Amniotic epithelial cell (primary cell): ENCODE data around the gene GID8.

Source experiments
- DNase-seq: peaks from one replicate; pipeline ENCODE4 v3.0.0-alpha.2; 2010; ENCODE audit warnings: low read depth

Gene GID8

DNA sequence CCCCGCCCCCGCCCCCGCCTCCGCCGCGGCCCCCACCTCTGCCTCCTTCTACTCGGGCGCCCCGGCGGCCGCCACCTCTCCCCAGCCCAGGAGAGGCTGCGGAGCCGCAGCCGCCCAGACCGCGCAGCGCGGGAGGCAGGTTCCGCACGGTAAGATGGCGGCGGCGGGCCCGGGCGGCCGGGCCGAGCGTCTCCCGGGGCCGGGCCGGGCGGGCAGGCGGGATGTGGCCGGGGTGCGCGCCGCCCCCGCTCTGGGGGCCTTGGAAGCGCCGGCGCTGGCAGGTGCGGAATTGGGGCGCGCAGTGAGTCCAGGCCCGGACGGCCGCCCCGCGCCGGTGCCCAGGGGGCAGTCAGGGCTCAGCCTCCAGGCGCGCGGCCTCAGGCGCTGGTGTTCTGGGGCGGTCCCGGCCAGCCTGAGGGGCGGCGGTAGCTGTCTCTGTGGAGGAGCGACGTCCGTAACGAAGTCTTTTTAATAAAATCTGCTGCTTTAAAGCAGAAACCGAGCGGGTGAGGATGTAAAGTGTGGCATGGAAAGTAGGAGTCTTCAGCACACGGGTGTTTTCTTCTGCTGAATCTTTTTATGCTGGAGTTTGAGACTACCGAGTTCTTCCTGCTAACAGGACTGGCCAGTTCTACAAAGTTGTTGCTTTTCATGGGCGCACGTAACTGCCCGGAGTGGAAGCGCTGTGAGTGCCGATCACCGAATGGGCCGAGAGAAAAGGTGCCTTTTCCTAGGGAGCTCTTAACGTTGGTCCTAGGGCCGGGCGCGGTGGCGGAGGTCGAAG, at the start of gene GID8:
Gene GID8 (plus strand): TSS at position 43 of the 784 bp plus-strand sequence. CDS start 3,356 bp downstream, outside the sequence.
- peak; percentile 41 for DNase-seq

DNA sequence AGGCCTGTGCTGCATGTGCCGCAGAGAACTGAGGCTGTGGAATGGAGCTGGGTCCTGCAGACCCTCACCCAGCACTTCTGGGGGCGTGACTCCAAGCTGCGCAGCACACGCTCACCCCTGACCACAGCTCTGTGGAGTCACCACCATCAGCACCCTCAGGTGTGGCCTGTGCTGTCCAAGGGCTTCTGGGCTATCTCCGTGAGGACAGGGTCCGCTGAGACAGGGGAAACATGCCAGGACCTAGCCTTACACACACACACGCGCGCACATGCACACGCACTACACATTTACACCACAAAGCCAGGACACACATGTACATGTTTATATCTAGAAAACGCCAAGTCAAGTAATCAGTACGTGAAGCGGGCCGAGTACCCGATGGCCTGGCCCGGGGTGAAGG, 49.5 kb upstream of the GID8 start:
- no peak for DNase-seq

DNA sequence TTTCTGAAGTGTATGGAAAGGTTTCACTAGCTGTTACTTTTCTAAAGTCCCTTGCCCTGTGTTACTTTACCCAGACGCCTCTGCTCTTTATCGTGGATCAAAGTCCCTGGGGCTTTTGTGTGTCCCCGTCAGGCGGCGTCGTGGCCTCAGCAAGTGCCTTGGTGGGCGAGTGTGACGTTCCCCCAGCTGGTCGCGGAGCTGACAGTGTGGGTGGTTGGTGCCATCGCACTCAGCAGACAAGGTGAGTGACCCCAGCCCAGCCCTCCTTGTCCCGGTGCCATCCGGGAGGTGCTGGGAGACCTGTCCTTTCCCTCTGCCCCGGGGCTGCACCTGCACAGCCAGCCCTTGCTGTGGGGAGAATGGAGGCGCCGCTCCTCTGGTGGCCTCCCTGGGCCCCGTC, 49.0 kb upstream of the GID8 start:
- DNase-seq, result no peak

DNA sequence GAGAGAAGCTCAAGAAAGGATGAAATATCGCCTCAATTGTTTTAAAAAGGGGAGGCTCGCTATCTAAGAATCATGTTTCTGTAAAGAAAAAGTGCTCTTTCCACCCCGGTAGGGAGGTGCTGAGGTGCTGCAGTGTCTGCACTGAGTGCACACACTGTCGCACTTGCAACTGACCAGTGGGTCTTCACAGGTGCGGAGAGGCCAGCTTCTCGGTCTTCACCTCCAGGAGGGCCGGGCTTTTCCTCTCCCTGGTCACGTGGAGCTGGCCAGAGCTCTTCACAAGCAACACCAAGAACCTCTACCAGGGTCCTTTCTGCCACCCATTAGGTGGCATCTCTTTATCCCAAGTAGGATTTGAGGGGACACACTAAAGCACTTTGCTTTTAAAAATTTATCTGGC, 48.5 kb upstream of the GID8 start:
- no peak for DNase-seq

DNA sequence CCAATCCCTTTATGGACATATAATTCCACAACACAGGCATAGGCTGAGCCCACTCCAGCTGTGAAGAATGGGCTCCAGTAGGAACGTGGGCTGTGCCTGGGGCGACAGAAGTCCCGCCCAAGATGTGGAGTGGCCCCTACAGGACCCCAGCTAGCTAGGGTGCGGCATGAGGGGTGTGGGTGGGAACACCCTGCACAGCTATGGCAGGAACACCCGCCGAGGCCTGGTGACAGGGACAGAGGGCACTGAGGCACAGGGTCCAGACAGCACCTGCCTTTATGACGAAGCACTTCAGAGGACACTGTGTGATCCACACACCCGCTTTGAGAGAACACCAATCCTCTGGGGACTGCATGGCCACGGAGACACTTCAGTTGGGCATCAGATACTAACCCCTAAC, 48.1 kb upstream of the GID8 start:
- DNase-seq, result no peak

DNA sequence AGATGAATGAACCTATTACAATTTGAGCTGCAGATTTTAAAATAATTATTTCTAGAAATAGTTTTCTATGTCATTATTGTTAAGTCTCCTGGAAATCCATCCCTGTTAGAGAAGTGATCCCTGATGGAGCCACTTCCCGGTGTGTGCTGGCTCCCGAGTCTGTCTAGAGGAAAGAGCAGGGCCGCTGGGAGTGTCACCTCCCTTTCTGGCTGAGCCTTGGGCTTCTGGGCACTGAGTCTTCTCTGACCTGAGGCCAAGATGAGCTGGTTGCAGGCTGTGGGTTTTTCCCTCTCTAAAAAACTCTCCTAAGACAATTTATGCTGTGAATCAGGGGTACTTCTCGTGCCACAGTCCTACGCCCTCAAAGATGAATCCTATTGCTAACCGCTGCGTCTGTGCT, 47.5 kb upstream of the GID8 start:
- DNase-seq, result no peak

DNA sequence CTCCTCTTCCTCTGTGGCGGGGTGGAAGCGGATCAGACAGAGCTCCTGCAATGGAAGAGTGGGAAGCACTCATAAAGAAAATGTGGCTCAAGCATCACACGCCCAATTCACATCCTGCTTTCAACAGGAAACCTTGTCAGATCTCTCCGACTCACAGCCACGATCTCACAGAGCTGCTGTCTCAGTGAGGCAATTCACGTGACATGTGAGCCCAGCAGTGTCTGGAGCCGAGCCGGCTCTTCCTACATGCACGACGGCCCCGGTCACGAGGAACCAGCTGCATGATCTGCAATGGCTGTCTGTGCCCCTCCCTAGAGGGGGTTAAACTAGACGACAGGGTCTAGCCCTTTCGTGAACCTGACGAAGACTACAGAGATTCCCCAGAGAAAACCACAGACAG, 46.8 kb upstream of the GID8 start:
- DNase-seq, result no peak

DNA sequence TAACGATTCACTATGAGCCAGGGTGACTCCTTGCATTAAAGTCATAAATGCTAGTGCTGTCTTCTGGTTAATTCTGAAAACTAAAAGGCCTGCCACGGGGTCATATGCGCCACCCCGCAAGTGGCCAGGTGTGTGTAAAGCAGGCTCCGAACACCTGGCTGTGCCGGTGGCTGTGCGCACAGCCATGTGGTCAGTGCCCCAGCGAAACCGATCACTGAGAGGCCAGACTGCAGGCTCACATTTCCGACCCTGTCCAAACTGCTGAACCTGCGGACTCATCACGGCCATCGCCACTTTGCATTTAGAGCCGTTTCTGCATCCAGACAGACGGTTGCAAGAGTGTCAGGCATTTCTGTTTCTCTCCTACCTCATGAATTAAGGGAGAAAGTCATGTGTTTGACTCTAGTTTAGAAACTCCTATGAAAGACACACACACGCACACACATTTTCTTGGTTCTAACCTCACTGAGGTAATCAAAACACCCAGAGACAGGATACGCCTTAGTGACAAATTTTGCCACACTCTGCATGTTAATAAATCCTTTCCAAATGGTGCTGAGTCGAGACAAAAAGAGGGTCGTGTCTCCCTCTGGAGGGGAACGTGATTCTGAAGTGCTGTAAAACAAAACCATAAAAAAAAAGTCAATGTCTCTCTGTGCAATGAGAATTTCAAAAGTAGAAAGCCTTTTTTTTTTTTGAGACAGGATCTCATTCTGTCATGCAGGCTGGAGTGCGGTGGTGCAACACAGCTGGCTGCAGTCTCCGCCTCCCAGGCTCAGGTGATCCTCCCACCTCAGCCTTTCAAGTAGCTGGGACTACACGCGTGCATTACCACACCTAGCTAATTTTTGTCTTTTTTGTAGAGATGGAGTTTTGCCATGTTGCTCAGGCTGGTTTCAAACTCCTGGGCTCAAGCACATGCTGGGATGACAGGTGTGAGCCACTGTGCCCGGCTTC, 45.3 kb upstream of the GID8 start:
- no peak for DNase-seq

DNA sequence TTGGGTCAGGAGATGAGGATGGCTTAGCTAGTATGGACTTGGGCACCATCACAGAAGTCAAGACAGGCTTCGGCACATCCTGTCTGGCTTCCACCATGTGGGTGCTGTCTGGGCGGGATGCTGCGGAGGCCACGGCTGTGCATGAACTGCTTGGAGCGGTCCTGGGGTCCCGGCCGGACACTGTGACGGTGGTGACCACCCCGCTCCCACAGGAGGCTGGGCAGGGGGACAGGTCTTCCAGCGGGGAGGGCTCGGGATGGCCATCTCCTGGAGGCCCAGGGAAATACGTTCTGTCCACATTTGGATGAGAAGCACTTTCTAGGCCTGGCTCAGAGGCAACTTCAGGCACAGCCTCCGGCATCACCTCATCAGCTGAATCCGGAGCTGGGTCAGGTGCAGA, 44.2 kb upstream of the GID8 start:
- DNase-seq, result no peak

DNA sequence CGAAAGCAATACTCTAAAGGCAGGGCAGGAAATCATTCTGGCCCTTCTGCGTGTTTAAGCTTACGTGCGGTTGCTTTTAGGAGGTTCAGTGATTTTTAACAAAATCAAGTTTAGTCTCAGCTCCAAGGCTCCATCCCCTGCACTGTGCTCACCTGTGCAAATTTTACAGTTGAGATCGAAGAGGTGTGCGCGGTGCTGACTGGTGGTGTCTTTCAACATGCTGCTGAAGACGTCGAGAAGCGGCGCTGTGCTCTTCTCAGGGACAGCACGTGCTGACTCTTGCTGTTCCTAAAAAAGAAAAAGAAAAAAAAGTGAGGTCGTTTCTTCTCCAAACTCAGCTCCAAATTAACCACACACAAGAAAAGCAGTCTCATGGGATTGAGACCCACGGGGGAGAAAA, 43.7 kb upstream of the GID8 start:
- no peak for DNase-seq

DNA sequence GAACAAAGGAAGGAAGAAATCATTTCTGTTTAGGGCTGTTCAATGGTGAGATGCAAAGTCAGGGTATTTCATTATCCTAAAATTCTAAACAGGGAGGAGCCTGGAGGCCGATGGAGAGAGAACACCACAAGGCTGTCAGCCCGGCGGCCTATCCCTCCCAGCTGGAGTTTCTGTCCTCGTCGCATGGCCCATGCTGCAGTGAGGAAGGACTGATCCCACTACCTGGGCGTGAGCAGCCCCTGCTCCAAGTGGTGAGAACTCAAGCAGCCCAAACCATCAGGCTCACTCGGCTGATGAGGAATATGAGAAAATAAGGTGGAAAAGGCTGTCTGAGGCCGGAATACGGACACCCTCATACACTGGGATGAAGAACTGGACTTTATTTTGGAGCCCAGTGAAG, 42.4 kb upstream of the GID8 start:
- DNase-seq, result no peak

DNA sequence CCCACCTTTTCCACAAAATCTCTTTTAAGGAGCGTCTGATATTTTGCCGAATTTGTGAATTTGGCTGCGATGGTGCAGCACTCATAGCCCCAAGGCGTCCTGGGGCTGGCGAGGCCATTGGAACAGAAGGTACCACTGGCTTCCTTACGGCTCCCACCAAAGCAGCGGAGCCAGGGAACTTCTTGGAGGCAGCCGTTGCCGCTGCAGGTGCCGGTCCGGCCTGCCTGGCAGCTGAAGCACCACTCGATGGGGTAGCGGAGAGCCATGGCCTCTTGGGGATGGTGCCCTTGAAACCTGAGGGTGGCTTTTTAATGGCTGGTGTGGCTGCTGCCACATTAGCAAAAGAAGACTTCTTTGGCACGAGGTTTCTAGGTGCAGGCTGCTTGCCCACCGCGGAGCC, 41.4 kb upstream of the GID8 start:
- no peak for DNase-seq

DNA sequence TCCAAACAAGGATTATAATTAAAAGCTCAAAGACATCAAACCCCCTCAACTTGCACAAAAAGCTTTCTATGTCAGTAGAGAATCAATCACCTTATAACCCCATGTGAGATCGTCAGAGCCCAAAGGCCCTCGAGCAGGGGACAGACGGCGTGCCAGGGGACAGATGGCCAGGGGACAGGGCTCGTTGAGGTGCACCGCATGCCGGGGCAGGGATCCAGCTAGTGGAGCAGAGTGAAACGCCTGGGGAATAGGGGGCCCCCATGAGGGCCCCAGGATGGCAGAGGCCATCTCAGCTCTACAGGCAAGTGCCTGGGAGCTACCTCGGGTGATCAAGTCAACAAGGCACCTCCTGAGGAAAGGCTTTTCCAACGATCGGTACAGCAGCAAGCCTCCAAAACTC, 40.3 kb upstream of the GID8 start:
- DNase-seq, result no peak

DNA sequence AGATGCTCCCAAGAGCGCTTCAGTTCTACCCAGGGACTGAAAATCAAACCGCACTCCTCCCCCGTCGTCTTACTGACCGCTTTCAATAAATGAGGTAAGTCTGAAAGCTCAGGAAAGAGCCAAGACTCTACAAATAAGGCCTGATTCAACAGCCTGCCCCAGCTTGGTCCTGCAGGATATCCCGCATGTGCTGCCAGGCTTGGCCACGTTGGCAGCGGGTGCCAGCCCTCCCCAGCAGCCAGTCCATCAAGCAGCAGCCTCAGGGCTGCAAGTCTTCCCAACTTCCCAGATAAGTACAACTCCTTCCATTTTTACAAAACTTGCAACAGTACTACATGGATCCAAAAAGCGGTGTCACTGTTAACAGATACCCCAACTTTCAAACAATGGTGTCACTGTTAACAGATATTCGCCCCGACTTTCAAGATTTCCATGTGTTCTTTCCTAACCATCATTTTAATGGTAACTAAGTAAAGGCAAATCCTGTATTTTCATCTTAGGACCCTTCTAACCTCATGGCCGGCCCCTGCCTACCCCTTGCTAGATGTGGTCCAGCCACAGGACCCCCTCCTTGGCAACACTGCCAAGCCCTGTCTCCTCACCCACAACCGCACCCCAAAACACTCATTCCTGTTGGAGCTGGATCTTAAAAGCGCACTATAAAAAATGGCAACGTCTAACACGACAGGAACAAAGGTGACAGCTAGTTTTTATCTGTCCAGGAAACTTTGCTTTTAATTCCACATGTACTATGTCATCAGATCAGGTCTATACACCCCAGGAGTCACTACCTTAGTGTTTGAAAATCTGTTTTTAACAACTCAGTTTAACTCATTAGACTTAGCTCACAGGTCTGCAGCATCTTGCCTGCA, 39.6 kb upstream of the GID8 start:
- DNase-seq, result no peak

DNA sequence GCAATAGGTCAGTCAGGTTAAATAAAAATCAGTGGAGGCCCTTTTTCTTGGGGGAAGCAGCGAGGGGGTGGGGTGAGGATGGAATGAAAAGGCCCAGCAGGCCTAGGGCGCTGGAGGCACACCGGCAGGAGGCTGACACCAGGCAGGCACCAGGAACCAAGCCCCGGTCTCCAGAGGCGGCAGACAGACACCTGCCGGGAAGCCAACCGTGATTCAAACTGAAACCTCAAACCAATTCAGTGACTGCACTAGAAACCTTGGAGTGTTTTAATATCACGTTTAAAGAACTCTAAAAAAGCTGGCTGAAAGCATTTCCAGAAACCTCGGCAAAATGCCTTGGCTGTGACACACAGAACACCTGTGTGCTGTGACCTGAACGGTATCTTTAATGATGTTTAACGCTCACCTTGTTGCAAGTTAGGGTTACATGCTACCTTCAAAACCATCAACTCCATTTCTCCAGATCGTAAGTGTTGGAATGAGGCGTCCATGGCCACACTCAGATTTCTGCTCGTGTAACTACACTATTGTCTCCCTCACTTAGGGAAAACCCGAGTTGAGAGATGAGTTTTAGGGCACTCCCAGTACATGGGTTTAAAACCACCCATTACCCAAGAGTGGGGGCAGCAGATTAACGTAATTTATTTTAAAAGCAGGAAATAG, 38.8 kb upstream of the GID8 start:
- no peak for DNase-seq

DNA sequence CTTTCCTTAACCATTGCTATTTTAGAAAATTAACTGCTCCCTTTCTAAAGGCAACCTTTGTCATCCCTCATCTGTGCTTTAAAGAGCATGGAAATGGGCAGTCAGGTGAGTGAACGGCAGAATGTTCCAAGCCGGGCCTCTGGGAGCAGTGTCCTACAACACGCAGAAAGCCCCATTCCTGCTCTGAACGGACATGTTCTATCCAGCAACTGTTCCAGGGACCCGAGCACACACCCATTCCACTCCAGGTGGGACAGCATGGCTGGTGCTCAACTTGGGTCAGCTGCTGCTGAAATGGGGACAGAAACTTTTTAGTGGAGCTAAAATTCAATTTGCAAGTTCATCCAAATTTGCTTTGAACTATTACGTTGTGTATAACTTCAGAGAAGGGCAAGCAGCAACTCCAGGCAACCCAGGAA, 38.3 kb upstream of the GID8 start:
- no peak for DNase-seq

DNA sequence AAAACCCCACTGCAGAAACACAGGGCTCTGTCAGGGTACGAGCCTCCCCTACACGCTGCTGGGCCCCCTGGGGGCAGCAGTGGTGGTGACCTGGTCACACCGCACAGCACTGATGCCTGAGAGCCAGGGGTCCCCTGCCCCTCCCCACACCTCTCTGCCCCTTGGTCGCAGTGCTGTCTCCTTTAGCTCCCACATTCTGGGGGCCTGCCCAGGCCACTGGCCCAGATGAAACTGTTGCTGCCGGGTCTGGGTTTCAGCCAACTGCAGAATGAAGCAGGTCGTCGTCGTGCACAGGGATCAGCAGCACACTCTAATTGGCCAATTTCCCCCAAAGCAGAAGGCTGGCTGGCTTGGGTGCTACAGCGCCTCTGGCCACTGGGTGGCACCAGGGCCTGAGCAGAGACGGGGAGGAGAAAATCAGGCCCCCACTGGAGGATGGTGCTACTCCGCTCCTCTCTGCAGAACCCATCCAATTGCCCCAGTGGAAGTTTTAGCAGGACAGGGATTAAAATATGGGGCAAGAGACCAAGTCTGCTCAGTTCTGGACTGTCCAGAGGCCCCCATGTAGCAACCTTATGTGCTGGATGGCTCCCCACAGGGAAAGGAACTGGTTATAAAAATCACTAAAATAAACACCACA, 37.8 kb upstream of the GID8 start:
- peak; percentile 64 for DNase-seq

DNA sequence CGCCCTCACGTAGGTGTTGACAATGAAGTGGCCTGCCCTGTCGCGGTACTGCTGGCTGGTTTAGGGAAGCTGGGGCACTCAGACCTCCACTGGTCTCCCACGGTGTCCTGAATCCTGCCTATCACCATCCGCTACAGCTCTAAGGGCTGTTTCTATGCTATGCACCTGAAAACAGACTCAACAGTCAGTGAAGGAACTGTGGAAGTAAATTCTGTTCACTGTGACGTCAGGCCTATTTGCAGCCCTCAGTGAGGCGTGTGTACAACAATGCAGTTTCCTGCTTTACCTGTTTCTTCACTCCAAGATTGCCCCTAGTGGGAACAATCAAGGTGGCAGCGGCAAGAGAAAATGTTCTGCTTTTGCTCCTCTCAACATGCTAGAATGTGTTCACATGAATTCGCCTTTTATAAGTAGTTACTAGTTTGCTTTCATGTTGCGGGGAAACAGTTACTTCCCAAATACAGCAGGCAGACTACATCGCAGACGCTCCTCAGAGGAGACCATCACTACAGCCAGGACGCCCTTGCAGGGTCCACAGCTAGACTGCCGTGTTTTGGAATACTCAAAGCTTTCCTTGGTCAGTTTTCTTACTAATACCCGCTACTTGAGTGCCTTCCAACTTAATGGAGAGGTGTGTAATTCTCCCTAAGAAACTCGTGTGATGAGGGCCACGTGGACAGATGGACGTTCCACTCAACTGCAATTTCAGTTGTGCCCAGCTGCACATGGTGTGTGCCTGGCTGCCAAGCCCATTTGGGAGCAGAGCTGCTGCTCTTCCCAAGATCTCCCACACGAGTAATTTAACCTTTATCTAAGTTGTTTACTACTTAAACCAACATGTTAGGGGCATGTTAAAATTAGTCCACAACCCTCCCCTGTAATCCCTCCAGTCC, 37.0 kb upstream of the GID8 start:
- peak; percentile 32 for DNase-seq

DNA sequence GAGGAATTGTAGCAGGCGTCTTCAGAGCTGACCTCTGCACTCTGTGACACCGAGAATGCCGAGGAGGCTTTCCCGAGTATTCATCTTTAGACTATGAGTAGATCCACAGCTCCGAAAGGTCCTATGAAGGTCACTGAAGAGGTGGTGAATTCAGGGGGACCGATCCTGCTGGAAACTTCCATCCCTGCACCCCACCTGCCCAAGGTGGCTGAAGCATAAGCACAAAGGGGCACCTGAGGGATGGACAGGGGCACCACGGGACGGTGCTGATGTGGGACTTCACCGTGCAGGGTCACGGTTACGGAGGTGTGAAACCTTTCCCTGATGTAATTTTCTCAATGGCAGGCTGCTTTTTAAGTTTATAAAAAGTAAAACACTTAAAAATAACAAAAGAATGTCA, 36.1 kb upstream of the GID8 start:
- no peak for DNase-seq
